Large intestine (tissue), 3 donors: ENCODE data around the gene CHSY1. TPM values are rescaled to one million over a fixed set of nuclear protein-coding genes. Genes with fewer than 3 reads are reported as not detected.

Experiments used
- DNase-seq, 2 donors: peaks; one replicate each; pipeline versions ENCODE4 v3.0.0 to v3.0.0-alpha.2; 2013
- H3K27ac ChIP-seq: one replicate; pipeline ENCODE4 v1.5.1; 2013; ENCODE audit warnings: low read length
- H3K27me3 ChIP-seq: 2 replicates; pipeline ENCODE4 v1.6.1; 2013; ENCODE audit warnings: low read length; ENCODE audit not compliant: control insufficient read depth, insufficient read depth
- H3K36me3 ChIP-seq: 2 replicates; pipeline ENCODE4 v1.6.1; 2013; ENCODE audit warnings: low read length; ENCODE audit not compliant: control insufficient read depth, insufficient read depth
- H3K4me1 ChIP-seq: one replicate; pipeline ENCODE4 v1.6.1; 2013; ENCODE audit warnings: low read length; ENCODE audit not compliant: control insufficient read depth, insufficient read depth
- H3K4me3 ChIP-seq: one replicate; pipeline ENCODE4 v1.5.1; 2013; ENCODE audit warnings: low read length
- H3K9me3 ChIP-seq: one replicate; pipeline ENCODE4 v1.6.1; 2013; ENCODE audit warnings: mild to moderate bottlenecking, low read depth, low read length, moderate library complexity; ENCODE audit not compliant: control insufficient read depth
- WGBS: methylation state at CpG from one replicate; pipeline ENCODE4 v1.1.5; 2013; ENCODE audit warnings: low lambda C conversion rate; ENCODE audit not compliant: insufficient coverage; 5-methylcytosine and 5-hydroxymethylcytosine counted together
- polyA plus RNA-seq: library from polyadenylated mRNA; unstranded; fragments of 120-200 nt; gene quantifications from one replicate; pipeline ENCODE4 v1.2.1, GENCODE V29; 2013

The CHSY1 gene
- polyA plus RNA-seq, 1 donor = 14.9 TPM

DNA sequence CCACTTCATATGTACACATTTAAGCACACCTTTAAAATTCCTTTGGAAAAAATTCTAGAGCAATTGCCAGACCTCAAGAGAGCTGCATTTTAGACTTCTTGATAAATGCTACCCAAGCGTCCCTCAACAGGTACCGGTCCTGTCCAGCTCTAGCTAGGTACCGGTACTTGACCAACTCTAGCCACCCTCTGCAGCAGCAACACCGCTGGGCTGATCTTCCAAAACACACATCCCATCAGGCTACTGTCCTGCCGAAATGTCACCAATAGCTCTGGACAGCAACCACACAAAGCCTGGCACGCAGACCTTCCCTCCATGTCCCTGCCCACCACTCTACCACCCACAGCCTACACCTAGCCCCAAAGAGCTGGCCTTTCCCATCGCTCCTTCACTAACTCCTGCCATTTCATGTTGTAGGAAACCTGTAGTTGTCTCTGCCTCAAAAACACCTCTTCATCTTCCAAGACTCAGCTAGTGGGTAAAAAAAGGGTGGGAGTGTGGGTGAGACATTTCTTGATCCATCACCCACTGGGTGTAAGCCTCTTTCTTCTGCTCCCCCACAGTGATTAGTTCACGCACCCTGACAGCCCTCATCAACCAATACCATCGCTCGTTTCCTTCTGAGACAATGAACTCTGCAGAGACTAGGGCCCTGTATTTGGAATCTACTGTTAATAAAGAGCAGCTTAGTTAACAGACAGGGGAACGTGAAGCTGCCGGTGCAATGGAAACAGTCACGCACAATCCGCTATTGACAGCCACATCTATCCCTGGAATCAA lies 6.8 kb downstream of the CHSY1 start:
- no CpG with 5 or more reads among the region's 14 CpGs for WGBS
- no peaks in the 10 kb centered on the region for H3K27me3 ChIP-seq
- peaks cover 6% of the 10 kb centered on the region for H3K36me3 ChIP-seq
- H3K4me3 ChIP-seq = no peak overlapping the region
- H3K9me3 ChIP-seq = no peaks in the 10 kb centered on the region
- H3K27ac ChIP-seq = no peak overlapping the region
- DNase-seq = no peak
- peaks cover under 1% of the 10 kb centered on the region for H3K4me1 ChIP-seq

DNA sequence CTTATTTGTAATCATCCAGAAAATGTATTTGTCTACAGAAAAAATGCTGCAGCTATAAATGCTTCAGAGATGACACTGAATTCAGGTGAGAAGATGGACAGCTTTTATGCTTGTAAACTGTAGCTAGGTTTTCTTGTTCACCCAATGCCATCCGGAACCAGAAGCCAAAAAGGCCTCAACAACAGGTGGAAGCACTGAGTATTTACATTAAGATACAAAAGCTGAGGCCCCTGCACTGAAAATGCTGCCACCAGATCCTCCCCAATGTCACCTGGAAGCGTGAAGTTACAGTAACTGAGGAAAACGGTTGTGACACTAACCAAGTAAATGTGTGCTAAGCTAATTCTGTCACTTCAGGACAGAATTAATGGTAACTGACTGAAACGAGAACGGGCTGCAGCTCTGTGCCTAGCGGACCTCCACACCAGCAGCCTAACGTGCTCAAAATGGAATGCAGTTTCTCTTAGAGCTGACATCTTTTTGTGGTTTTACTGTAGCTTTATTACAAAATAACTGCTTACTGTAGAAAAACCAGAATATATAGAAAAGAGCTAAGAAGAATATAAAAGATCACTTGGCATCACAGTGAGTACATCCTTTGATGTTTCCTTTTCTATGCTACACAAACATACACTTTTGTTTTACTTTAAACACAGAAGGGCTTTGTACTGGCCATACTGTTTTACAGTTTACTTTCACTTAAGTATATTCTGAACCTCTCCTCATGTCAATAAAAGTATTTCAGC lies 7.6 kb downstream of the CHSY1 start:
- Histone ChIP-seq H3K36me3 (peaks cover 6% of the 10 kb centered on the region), H3K4me1 (no peaks in the 10 kb centered on the region), H3K27ac (no peak overlapping the region), H3K27me3 (no peaks in the 10 kb centered on the region), H3K9me3 (no peaks in the 10 kb centered on the region), H3K4me3 (no peak overlapping the region)
- no CpG with 5 or more reads among the region's 7 CpGs for WGBS
- no peak for DNase-seq

DNA sequence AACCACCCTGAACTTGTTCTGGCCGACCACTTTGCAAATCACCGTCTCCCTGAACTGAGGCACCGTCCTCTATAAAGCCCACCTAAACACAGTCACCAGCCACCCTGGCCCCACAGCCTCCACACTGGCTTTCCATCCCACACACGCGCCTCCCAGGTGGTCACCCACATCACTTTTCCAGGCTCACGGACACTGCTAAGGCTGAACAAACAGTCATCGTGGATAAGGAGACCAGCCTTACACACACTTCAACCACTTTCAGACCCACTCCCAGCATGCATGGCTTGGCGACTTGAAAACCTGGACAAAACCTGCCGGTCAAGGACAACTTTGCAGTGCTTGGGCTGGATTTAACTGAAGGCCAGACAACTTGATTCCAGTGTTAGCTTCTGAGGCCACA lies 8.4 kb downstream of the CHSY1 start:
- Histone ChIP-seq H3K4me1 (no peaks in the 10 kb centered on the region), H3K36me3 (peaks cover 6% of the 10 kb centered on the region), H3K4me3 (no peak overlapping the region), H3K27me3 (no peaks in the 10 kb centered on the region), H3K27ac (no peak overlapping the region), H3K9me3 (no peaks in the 10 kb centered on the region)
- WGBS = no CpG with 5 or more reads among the region's 9 CpGs
- DNase-seq = no peak

DNA sequence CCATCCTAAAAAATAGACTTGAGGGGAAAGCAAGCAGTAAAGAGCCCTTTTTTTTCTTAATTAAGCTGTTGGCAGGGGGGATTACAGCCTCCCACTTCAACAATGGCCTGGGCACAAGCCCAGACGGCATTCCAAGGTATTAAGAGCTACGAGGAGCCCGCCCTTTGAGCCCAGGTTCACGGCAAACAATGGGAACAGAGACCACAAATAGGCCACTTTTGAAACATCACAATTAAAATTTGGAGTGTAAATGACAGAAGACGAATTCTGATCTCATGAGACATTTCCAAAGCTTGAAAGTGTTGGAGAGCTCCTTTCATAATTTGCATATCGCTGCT lies 8.9 kb downstream of the CHSY1 start:
- Histone ChIP-seq H3K9me3 (no peaks in the 10 kb centered on the region), H3K36me3 (peaks cover 6% of the 10 kb centered on the region), H3K27me3 (no peaks in the 10 kb centered on the region), H3K4me1 (no peaks in the 10 kb centered on the region), H3K4me3 (no peak overlapping the region), H3K27ac (no peak overlapping the region)
- DNase-seq = no peak
- WGBS = 93% methylated on average over 2 of the region's 6 CpGs

DNA sequence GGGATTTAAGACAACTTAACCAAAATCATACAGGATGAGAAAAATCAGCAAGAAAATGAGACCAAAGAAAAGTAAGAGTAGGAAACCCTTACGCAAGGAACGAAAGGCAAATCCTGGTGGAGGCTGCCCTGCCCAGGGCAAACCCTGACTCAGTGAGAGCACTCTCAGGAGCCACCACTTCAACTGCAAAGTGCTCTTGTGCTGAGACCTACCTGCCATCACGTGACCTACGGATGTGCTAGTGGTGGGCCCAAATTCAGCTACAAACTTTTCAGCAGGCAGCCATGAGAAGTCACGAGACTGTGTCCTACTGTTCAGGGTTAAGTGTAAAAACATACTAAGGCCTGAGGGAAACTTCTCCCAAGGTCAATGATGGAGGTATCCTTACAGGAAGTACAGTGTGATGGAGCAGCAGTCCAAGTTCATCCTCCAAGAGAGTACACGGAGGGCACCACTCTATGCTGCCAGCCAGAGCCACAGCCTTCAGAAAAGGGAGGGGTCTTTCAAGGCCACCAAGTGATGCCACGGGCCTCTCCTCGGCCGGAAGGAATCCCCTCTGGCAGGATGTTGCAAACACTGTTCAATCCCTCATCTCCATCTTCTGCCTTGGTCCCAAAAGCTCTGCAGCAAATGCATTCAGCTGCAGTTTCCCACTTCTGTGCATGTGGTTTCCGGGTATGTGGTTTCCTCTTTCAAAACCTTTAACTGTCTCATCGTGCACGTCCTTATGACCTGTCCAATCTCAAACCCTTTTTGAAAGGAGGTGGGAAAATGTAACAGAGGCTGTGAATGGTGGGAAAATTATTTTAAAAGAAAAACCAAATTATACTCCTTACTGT lies 9.5 kb downstream of the CHSY1 start:
- H3K27ac ChIP-seq = no peak overlapping the region

DNA sequence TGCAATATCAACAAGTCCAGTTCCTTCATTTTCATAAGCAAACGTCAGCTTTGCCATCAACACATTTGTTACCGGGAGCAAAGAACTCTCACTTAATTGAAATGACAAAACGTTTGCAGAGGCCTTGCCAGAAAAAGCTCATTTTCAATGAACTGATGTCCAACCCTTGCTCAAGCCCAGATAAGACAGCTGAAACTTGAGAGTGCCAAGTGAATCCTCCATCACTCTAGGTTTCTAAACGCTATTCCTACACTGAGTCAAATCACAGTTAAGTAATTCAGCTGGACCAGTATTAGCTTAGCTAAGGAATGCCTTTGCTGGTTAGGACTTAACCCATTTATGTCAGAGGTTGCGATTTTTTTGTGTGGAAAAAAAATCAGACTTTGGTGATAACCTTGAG lies 11.5 kb downstream of the CHSY1 start:
- H3K27ac ChIP-seq = no peak overlapping the region
- no peaks in the 10 kb centered on the region for H3K27me3 ChIP-seq
- peaks cover 6% of the 10 kb centered on the region for H3K36me3 ChIP-seq
- DNase-seq = no peak
- no peaks in the 10 kb centered on the region for H3K4me1 ChIP-seq
- WGBS = 40% methylated on average over 1 of the region's 5 CpGs
- H3K9me3 ChIP-seq = no peaks in the 10 kb centered on the region
- no peak overlapping the region for H3K4me3 ChIP-seq

More for the DNA sequence above, 9.5 kb downstream of the CHSY1 start:
- no peak for DNase-seq
- no peaks in the 10 kb centered on the region for H3K27me3 ChIP-seq
- no peaks in the 10 kb centered on the region for H3K4me1 ChIP-seq
- H3K4me3 ChIP-seq = no peak overlapping the region
- H3K9me3 ChIP-seq = no peaks in the 10 kb centered on the region
- peaks cover 6% of the 10 kb centered on the region for H3K36me3 ChIP-seq
- 83% methylated on average over 1 of the region's 12 CpGs for WGBS

DNA sequence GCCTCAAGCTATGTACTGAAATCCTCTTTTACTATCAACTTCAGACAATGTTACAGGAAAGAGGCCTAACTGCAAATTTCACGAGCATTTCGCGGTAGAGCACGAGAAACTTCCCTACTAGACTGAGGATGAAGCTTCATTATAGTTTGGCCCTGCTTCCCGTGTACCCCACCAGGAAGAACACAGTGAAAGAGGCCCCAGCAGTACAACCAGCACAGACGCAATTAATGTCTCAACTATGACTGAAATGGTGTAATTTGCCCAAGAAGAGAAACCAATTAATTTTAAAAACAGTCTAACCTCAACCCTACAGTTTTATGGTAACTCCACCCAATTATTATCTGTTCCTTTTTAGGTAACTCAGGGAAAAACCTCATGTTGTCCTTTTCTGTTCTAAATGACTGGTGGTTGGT lies 12.1 kb downstream of the CHSY1 start:
- WGBS = no CpG with 5 or more reads among the region's 6 CpGs
- H3K4me1 ChIP-seq = no peaks in the 10 kb centered on the region
- H3K4me3 ChIP-seq = no peak overlapping the region
- no peaks in the 10 kb centered on the region for H3K27me3 ChIP-seq
- H3K27ac ChIP-seq = no peak overlapping the region
- H3K9me3 ChIP-seq = no peaks in the 10 kb centered on the region
- H3K36me3 ChIP-seq = peaks cover 12% of the 10 kb centered on the region
- DNase-seq = no peak

DNA sequence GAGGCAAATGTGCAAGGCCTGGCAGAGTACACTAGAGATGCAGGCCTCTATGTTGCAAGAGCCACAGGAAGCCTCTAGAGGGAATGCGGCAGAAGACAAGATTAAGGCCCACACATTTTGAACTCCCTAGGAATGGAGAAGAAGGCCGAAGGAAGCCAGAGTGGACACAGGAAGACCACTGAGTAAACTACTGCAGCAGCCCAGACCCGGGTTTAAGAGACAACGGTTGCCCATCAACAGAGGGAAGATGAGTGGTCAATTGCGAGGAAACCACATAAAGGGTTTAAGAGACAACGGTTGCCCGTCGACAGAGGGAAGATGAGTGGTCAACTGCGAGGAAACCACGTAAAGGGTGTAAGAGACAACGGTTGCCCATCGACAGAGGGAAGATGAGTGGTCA lies 14.6 kb downstream of the CHSY1 start:
- no peak overlapping the region for H3K4me3 ChIP-seq
- H3K27me3 ChIP-seq = no peaks in the 10 kb centered on the region
- no peak overlapping the region for H3K27ac ChIP-seq
- no peaks in the 10 kb centered on the region for H3K9me3 ChIP-seq
- peaks cover 24% of the 10 kb centered on the region for H3K36me3 ChIP-seq
- WGBS = 89% methylated on average over 7 of the region's 12 CpGs
- H3K4me1 ChIP-seq = no peaks in the 10 kb centered on the region
- no peak for DNase-seq

DNA sequence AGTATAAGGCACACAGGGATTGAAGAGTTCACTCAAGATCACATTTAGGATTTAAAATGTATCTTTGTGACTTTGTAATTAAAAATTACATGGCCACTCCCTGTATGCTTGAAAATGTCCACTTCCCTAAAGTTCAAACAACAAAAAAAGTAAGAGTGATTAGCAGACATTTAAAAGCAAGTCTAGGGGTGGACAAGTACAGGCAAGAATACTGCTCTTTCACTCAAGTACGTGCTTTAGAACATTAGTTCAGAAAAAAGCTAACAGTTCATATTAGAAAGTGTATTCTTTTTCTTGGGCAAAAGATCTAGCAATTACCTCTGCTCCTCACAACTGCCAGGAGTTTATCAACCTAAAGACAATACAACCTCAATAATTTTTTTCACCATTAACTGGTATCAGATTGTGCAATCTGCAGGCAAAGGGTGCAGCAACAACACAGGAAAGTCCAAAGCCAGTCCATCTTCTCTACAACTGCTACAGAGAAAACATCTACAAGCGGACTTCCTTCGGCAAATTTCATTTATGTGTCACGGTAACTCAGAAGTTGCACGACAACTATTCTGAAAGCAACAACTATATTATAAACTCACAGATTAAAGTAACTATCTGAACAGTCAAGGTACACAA lies 18.1 kb downstream of the CHSY1 start:
- H3K4me3 ChIP-seq = no peak overlapping the region
- no peaks in the 10 kb centered on the region for H3K4me1 ChIP-seq
- H3K27ac ChIP-seq = no peak overlapping the region
- H3K9me3 ChIP-seq = peaks cover 3% of the 10 kb centered on the region
- no peaks in the 10 kb centered on the region for H3K27me3 ChIP-seq
- no peak for DNase-seq
- H3K36me3 ChIP-seq = peaks cover 29% of the 10 kb centered on the region
- no CpG with 5 or more reads among the region's 5 CpGs for WGBS

DNA sequence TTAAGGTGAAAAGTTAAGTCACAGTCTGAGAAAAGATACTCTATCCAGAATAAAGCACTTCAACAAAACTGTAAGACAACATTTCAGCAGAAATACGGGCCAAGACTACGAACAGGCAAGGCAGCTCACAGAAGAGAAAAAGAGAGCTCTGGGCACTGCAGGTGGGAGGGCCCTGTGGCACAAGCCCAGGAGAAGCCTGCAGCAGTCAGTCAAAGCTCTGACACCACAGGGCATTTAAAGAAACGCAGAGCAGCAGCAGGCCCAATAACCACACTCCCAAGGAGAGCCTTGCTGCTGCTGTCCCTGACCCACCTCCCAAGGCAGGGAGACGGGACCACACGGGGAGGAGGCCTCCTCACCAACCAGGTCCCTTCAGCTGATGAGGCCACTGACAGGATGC lies 19.2 kb downstream of the CHSY1 start:
- WGBS = no CpG with 5 or more reads among the region's 5 CpGs
- Histone ChIP-seq H3K27ac (no peak overlapping the region), H3K4me1 (no peaks in the 10 kb centered on the region), H3K9me3 (peaks cover 8% of the 10 kb centered on the region), H3K27me3 (no peaks in the 10 kb centered on the region), H3K36me3 (peaks cover 29% of the 10 kb centered on the region), H3K4me3 (no peak overlapping the region)
- DNase-seq = no peak
